Right atrium auricular region (tissue), 2 donors: ENCODE data around the gene METAP1D. TPM values are rescaled to one million over a fixed set of nuclear protein-coding genes. Genes with fewer than 3 reads are reported as not detected.

Experiments used
- DNase-seq: peaks from one replicate; pipeline ENCODE4 v3.0.0-alpha.2; 2019; ENCODE audit warnings: low spot score
- H3K27ac ChIP-seq, 2 donors: fragments of 200-600 bp; sonication (generic); 1 replicate in 1 of 2; 2 replicates in 1 of 2; pipeline ENCODE4 v1.5.1; 2016 to 2019
- H3K27me3 ChIP-seq, 2 donors: fragments of 200-600 bp; sonication (generic); one replicate each; pipeline versions ENCODE4 v1.5.1 to v1.6.0; 2017 to 2019
- H3K36me3 ChIP-seq: fragments of 200-600 bp; sonication (generic); one replicate; pipeline ENCODE4 v1.5.1; 2016
- H3K4me1 ChIP-seq, 2 donors: fragments of 200-600 bp; sonication (generic); one replicate each; pipeline versions ENCODE4 v1.5.1 to v1.6.0; 2017 to 2019
- H3K4me3 ChIP-seq, 2 donors: fragments of 200-600 bp; sonication (generic); 1 replicate in 1 of 2; 2 replicates in 1 of 2; pipeline ENCODE4 v1.5.1; 2017 to 2019; ENCODE audit warnings: mild to moderate bottlenecking in 1 of 2, moderate library complexity in 1 of 2
- H3K9me3 ChIP-seq, 2 donors: fragments of 200-600 bp; sonication (generic); one replicate each; pipeline ENCODE4 v1.5.1; 2019
- total RNA-seq, 2 donors: library from RNA; depleted of rRNA; stranded (reverse); fragments of >200 nt; gene quantifications; one replicate each; pipeline ENCODE4 v1.1.0, GENCODE V29; 2016
- TF ChIP-seq, protein P1 (sequence below), 2 donors: fragments of 200-600 bp; sonication (generic); IDR thresholded peaks; one replicate each; pipeline ENCODE4 v1.5.1; 2019; ENCODE audit warnings: antibody characterized with exemption in 2 of 2

Gene METAP1D
- total RNA-seq, 2 donors from 2014 or later = 2.3 to 4.7 TPM

DNA sequence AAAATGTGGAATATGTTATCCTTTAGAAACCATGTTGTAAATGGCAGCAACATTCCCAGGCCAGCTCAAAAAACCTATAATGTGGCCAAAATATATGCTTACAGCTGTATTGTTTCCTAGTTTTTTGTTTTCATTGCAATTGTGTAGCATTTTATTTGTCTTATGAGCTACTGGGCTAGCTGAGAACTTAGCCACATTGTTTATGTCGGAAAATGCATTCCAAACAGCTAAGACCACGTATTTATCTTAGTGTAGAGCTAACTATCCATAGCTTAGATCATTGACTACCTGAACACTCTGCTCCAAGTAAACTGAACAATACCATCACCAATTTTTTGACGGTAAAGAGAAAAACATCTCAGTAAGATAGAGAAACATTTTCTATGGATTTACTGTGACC, 38.4 kb downstream of the METAP1D start:
- no peaks in the 10 kb centered on the region for H3K27me3 ChIP-seq
- no peaks in the 10 kb centered on the region for H3K4me1 ChIP-seq
- H3K27ac ChIP-seq = no peak overlapping the region
- no peak overlapping the region for H3K4me3 ChIP-seq
- no peaks in the 10 kb centered on the region for H3K9me3 ChIP-seq
- DNase-seq = no peak
- TF ChIP-seq, protein P1, sequence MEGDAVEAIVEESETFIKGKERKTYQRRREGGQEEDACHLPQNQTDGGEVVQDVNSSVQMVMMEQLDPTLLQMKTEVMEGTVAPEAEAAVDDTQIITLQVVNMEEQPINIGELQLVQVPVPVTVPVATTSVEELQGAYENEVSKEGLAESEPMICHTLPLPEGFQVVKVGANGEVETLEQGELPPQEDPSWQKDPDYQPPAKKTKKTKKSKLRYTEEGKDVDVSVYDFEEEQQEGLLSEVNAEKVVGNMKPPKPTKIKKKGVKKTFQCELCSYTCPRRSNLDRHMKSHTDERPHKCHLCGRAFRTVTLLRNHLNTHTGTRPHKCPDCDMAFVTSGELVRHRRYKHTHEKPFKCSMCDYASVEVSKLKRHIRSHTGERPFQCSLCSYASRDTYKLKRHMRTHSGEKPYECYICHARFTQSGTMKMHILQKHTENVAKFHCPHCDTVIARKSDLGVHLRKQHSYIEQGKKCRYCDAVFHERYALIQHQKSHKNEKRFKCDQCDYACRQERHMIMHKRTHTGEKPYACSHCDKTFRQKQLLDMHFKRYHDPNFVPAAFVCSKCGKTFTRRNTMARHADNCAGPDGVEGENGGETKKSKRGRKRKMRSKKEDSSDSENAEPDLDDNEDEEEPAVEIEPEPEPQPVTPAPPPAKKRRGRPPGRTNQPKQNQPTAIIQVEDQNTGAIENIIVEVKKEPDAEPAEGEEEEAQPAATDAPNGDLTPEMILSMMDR (IDR thresholded peaks at IDR 0.05) = no peak
- H3K36me3 ChIP-seq = no peaks in the 10 kb centered on the region

DNA sequence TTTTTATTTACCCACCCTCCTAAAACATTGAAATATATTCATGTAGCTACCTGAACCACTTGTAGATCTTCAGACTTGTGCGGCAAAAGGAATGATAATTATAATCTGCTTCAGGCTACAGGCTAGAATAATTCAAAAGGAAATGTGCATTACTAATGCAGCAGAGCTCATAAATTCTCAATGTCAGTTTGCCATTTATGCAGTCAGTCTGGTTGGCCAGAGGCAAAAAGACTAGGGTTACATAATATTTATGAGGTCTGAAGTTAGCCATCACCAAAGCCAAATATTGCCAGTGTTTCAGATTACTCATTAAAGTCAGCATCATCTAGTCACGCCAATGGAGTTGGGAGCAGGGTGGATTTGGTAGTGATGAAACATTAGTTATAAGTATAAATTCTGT, 38.9 kb downstream of the METAP1D start:
- no peak for DNase-seq

DNA sequence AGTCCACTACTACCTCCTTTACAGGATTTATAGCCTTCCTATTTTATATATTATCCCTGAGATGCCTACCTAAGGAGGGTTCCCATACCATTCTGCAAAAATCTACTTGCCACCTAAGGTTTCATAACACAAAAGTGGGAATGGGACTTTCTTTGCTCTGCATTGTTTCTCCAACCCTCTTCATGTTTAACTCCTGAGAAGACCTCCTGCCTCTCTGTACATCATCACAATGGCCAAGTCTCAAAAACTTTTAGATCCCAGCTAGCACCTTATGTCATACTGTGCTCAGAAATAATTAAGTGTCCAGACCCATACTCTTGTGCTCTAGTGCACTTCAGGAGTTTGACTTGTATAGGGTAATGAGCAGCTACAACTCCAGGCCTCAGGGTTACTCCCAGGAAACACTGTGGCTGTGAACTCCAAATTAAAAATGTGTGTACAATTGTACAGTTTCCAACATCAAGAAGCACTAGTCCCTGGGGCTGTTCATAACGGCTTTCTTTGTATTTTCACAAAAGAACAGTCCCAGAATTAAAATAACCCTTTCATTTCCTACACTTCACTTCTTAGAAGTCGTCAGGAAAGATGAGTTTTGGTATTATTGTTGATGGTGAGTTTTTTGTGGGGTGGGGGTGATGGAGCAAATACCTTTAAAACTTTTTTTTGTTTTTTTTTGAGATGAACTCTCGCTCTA, 39.4 kb downstream of the METAP1D start:
- Histone ChIP-seq H3K36me3 (no peaks in the 10 kb centered on the region), H3K4me3 (no peak overlapping the region), H3K4me1 (no peaks in the 10 kb centered on the region), H3K27me3 (no peaks in the 10 kb centered on the region), H3K9me3 (no peaks in the 10 kb centered on the region), H3K27ac (no peak overlapping the region)
- no peak for DNase-seq
- TF ChIP-seq, protein P1 (IDR thresholded peaks at IDR 0.05) = no peak

More for the DNA sequence above, 38.9 kb downstream of the METAP1D start:
- Histone ChIP-seq H3K36me3 (no peaks in the 10 kb centered on the region), H3K27ac (no peak overlapping the region), H3K9me3 (no peaks in the 10 kb centered on the region), H3K4me3 (no peak overlapping the region), H3K27me3 (no peaks in the 10 kb centered on the region), H3K4me1 (no peaks in the 10 kb centered on the region)
- TF ChIP-seq, protein P1 (IDR thresholded peaks at IDR 0.05) = no peak

DNA sequence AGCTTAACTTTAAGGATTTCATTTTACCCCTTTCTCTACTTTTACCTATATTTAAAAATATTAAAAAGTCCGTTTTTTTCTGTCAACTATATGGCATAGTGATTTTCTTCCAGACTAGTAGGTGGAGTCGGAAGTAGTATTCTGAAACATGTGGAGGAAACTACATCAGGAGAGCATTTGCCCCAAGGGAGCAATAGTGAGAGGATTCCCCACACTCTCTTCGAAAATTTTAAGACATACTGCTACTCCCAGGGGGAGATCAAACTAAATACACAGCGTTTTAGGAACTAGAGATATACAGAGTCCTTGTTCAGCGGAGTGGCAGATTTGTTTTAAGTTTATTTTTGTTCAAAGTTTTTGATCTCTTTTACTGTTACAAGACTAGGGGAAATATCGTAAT, 40.6 kb downstream of the METAP1D start:
- no peaks in the 10 kb centered on the region for H3K9me3 ChIP-seq
- TF ChIP-seq, protein P1 (IDR thresholded peaks at IDR 0.05) = no peak
- no peaks in the 10 kb centered on the region for H3K27me3 ChIP-seq
- H3K4me3 ChIP-seq = no peak overlapping the region
- DNase-seq = no peak
- H3K4me1 ChIP-seq = no peaks in the 10 kb centered on the region
- no peaks in the 10 kb centered on the region for H3K36me3 ChIP-seq
- no peak overlapping the region for H3K27ac ChIP-seq

DNA sequence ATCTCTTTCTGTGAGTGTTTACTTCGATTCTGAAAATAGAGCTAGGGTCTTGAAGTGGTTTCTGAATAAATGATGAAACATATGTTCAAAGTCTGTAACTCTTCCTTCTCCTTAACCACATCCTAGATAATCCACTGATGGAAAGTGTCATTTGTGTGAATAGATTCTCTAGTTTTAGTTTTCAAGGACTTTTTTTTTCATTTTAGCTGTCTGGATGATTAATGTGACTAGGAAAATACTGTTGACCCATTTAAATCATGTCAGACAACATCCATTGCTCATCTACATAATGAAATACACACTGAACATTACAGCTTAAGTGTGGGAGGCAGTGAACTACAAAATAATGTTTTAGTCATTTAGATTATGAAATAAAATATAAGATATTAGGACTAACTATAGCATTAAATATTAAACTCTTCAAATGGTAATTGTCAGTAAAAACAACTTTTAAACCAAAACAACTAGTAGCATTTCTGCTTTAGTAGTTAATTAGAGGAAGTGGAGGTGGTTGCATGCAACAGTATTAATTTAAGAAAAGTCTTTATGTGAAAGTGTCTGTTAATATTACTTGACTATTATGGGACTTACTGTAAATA, 46.4 kb downstream of the METAP1D start:
- TF ChIP-seq, protein P1 (IDR thresholded peaks at IDR 0.05) = no peak
- no peaks in the 10 kb centered on the region for H3K4me1 ChIP-seq

More for the DNA sequence above, 46.4 kb downstream of the METAP1D start:
- Histone ChIP-seq H3K27me3 (no peaks in the 10 kb centered on the region), H3K4me3 (no peak overlapping the region), H3K9me3 (no peaks in the 10 kb centered on the region), H3K36me3 (no peaks in the 10 kb centered on the region), H3K27ac (no peak overlapping the region)
- DNase-seq = no peak
